HG02981 (cell line): ENCODE measurements around the gene SH2D3A.
A peak's percentile ranks its signal among the peaks of the same experiment; 100 is the strongest.

Experiments
- ATAC-seq: cut with Tn5 transposase; IDR thresholded peaks from one replicate; pipeline ENCODE4 v1.9.1; 2021; ENCODE audit warnings: mild to moderate bottlenecking, moderate library complexity; ENCODE audit not compliant: unreplicated experiment

The SH2D3A gene

DNA sequence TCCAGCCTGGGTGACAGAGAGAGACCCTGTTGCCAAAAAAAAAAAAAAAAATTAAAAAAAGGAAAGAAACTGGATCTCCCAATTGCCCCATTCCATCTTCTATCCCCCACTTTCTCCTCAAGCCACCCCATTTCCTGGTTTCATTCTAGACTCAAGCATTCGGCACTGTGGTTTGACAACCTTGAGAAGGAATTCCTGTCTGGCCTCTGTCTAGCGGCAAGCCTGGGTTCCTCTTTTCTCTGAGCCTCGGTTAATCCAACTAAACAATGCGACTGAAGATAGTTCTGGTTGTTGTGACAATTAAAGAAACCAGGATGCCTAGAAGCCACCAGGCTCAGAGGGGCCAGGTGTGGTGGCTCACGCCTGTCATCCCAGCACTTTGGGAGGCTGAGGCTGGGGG lies 43.5 kb downstream of the SH2D3A start:
- ATAC-seq: no peak

DNA sequence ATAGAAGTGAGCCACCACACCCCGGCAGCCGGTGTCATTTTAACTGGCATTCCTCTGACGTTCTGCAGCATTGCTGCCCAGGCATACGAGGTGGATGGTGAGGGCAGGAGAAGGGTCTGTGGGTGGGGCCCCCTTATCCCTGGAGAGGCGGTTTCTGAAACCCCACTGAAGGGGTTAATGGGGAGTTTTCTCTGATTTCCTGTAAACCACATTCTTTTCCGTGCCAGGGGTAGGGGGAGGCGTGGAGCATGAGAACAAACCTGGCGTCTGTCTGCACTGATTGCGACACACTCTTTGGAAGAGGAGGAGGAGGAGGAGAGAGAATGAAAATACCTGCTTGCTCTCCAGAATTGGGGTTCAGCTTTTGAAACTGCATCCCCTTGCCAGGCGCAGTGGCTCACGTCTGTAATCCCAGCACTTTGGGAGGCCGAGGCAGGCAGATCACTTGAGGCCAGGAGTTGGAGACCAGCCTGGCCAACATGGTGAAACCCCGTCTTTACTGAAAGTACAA lies 44.1 kb downstream of the SH2D3A start:
- ATAC-seq: no peak

DNA sequence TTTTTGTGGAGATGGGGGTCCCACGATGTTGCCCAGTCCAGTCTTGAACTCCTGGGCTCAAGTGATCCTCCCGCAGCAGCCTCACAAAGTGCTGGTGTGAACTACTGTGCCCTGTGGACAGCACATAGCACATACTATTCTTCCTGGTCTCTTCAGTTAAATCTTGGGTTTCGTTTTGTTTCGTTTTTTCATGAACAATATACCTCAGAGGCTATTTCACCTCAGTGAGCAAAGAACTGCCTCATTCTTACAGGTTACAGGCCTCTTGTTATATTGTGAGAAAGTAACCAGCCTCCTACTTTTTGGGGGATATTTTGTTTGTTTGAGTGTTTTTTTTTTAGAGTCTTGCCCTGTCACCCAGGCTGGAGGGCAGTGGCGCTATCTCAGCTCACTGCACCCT lies 45.5 kb downstream of the SH2D3A start:
- peak; percentile 47 for ATAC-seq

DNA sequence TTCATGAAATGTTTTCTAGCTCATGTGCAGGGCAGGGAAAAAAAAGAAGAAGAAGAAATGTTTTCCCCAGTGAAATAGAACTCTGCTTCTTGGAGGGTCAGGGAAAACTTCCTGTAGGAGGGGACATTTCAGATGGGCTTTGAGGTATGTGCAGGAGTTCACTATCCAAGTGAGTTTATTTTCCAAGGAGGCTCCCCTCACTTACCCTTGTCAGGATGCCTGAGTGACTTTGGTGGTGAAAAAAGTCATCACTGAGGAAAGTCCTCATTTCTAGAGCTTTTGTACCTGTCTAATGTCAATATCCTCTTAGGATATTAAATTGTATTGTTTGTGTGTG lies 46.1 kb downstream of the SH2D3A start:
- ATAC-seq: no peak

DNA sequence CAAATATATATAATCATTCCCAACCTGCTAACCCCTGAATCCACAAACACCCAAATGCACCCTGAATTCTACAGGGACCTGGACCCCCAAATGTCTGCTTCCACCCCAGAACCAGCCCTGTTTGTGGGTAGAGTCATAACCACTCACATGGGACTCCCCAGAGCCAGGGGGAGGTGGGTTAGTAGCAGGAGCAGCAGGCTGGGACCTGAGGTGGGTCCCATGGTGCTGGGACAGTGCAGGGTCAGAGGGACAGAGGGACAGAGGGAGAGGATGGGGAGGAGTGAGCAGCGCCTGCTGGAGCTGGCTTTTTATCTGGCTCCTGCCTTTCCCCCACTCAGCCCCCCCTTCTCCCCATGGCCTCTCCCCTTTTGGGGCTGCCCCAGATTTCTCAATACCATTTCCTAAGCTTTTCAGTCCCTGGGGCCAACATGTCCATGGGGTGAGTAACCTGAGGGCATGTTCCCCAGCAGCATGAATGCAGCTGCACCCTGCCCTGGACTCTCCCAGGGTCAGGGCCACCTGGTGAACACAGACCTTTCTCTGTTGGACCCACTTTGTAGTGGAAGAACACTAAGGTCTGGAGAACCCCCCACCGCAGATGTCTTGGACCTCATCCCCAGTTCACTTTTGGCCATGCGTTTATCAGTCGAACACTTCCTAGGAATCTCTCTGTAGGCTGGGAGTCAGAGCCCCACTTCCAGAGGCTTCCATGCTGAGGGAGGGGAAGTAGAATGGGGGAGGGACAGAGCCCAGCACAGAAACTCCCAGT lies 46.7 kb downstream of the SH2D3A start, which contains the start of gene C3:
TSS of gene C3 (minus strand) at position 282 of the 769 bp plus-strand sequence. CDS start at position 221, 61 bp downstream.
- ATAC-seq: no peak

DNA sequence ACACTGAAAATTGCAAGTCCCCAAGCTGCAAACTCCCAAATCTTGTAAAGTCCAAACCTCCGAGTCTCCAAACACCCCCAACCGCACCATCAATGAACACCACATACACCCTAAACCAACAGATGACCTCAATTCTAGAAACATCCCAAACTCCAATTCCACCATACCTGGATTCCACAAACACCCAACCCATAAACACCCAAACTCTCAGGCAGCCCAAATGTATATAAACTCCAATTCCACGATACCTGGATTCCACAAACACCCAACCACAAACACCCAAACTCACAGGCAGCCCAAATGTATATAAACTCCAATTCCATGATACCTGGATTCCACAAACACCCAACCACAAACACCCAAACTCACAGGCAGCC lies 47.3 kb downstream of the SH2D3A start:
- ATAC-seq: no peak

DNA sequence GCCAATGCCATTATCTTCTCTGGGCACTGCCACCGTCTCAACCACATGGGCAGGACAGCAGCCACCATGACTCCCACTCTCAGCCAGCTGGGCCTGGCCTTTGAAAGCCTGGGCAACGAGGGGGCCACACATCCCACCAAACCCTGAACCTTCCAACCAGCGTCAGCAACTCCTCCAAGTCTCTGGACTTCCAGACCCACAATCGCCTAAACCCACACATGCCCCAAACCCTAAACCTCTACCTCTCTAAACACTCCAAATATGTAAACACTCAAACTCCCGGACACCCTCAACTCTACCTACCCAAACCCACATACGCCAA lies 47.7 kb downstream of the SH2D3A start:
- no peak for ATAC-seq

DNA sequence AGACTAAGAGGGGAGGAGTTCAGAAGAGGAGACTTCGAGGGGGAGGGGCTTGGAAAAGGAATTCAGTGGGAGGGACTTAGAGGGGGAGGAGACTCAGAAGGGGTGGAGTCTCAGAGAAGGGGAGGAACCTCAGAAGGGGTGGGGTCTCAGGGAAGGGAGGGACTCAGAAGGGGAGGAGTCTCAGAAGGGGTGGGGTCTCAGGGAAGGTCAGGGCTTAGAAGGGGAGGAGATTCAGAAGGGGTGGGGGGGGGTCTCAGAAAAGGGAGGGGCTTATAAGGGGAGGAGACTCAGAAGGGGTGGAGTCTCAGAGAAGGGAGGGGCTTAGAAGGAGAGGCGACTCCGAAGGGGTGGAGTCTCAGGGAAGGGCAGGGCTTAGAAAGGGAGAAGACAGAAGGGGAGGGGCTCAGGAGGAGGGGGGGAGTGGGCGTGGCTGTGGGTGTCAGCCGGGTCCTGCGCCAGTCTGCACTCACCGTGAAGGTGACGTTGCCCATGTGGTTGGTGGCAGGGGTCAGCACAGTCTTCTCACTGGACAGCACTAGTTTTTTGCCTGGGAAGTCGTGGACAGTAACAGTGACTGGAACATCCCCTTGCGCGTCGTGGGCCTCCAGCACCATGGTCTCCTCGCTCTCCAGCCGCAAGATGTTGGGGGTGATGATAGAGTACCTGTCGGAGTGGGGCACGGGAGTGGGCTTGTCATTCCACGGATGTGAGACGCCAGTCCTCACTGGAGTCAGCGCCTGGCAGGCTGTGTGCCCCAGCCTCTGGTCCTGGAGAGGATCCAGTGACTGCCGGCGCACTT lies 48.3 kb downstream of the SH2D3A start:
- ATAC-seq: no peak

DNA sequence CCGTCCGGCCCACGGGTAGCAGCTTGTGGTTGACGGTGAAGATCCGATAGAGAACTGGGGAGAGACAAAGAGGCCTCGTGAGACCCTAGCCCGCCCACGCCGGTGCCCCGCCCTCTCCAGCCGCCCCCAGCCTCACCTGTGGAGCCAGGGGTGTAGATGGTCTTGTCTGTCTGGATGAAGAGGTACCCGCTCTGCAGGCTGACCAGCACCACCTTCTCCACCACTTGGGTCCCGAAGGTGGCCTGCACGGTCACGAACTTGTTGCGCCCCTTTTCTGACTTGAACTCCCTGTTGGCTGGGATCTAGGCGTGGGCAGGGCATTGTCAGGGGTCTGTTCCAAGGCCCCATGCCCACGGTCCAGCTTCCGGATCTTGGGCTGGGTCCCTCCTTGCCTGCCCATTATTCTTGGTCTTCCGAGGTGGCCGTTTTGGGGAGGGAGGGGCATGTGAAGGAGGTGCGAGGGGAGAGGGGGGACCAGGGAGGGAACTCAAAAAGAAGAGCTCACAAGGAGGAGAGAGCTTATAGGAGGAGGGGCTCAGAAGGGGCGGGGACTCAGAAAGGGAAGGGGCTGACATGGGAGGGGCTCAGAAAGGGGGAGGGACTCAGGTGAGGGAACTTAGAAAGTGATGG lies 49.0 kb downstream of the SH2D3A start:
- ATAC-seq: no peak

DNA sequence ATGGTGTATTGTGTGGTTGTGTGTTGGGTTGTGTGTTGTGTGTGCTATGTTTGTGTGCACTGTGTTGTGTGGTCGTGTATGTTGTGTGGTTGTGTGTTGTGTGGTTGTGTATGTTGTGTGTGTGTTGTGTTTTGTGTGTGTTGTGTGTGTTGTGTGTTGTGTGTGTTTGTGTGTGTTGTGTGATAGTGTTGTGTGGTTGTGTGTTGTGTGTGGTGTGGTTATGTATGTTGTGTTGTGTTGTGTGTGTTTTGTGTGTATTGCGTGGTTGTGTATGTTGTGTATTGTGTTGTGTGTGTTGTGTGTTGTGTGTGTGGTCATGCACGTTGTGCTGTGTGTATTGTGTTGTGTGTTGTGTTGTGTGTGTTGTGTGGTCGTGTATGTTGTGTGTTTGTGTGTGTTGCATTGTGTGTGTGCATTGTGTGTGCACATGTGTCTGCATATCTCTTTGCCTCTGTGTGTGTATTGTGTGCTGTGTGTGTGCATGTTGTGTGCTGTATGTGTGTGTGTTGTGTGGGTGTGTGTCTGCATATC lies 49.7 kb downstream of the SH2D3A start:
- ATAC-seq: no peak

DNA sequence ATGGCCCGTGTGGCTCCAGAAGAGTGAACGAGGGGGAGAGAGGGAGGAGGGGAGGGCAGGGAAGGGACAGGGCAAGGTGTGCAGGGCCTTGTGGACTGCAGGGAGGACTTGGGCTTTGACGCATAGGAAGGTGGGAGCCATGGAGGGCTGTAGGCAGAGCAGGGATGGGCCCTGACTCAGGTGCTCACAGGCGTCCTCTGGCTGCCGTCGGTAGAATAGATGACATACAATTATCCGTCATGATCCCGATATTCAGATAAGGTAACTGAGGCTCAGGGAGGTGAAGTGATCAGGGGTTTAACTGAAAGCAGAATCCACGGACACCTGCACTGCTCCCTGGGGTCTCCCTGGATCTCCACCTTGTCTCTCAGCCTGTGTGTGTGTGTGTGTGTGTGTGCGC lies 50.2 kb downstream of the SH2D3A start:
- no peak for ATAC-seq

DNA sequence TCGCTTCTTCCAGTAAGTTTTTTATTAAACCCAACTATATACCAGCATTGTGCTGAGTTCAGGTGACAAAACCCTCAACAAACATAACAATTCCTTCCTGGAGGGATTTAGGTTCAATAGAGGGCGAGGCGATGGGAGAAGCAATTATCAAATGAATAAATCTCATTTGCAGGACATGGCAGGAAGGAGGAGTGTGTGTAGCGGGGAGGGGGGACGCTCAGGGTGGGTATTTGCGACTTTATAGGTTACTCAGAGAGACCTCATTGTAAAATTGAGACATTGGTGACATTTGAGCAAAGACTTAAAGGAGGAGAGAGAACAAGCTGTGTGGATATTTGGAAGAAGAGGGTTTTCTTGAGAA lies 50.6 kb downstream of the SH2D3A start:
- no peak for ATAC-seq

DNA sequence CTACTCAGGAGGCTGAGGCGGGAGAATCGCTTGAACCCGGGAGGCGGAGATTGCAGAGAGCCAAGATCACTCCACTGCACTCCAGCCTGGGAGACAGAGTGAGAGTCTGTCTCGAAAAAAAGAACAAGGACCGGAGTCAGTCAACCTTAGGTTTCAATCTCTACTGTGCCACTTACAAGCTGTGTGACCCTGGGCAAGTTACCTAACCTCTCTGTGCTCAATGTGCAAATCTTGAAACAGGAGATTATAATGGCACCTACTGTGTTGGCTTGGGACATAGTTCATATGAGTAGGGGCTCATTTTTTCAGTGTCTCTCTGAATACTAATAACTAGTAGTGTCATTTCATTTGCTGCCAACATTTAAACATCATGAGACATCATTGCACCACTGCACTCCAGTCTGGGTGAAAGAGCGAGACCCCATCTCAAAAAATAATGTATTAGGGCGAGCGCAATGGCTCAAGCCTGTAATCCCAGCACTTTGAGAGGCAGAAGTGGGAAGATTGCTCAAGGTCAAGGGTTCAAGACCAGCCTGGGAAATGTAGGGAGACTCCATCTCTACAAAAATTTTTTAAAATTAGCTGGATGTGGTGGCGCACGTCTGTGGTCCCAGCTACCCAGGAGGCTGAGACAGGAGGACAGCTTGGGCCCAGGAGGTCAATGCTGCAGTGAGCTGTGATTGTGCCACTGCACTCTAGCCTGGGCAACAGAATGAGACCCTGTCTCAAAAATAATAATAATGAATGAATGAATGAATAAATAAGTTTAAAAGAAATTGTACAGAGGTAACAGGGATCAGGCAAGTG lies 52.3 kb downstream of the SH2D3A start:
- ATAC-seq: no peak

DNA sequence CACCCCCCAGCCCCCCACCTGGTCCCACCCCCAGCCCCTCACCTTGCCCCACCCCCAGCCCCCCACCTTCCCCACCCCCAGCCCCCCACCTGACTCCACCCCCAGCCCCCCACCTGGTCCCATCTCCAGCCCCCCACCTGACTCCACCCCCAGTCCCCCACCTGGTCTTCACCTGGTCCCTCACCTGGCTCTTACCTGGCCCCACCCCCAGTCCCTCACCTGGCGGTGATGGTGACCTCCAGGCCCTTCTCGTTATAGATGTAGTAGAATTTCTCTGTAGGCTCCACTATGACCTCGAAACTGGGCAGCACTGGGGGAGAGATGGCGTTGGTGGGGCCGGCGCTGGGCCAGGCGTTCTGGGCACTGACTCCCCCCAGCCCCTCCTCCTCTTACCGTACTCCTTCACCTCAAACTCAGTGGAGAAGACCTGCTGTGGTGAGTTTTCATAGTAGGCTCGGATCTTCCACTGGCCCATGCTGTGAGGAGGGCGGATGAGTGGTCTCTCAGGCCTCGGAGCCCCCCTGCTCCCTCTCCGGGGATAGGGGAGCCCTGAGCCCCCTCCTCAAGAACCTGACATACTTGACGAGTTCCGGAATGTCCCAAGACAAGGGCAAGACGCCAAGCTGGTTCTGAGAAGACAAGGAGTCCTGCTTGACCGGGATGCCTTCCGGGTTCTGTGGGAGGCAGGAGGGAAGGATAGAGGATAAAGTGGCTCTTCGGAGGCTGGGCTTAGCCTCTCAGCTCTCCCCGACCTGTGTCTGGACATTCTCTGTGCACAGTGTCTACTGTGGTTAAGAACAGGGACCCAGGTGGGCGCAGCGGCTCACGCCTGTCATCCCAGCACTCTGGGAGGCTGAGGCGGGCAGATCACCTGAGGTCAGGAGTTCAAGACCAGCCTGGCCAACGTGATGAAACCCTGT lies 53.2 kb downstream of the SH2D3A start:
- ATAC-seq: no peak

DNA sequence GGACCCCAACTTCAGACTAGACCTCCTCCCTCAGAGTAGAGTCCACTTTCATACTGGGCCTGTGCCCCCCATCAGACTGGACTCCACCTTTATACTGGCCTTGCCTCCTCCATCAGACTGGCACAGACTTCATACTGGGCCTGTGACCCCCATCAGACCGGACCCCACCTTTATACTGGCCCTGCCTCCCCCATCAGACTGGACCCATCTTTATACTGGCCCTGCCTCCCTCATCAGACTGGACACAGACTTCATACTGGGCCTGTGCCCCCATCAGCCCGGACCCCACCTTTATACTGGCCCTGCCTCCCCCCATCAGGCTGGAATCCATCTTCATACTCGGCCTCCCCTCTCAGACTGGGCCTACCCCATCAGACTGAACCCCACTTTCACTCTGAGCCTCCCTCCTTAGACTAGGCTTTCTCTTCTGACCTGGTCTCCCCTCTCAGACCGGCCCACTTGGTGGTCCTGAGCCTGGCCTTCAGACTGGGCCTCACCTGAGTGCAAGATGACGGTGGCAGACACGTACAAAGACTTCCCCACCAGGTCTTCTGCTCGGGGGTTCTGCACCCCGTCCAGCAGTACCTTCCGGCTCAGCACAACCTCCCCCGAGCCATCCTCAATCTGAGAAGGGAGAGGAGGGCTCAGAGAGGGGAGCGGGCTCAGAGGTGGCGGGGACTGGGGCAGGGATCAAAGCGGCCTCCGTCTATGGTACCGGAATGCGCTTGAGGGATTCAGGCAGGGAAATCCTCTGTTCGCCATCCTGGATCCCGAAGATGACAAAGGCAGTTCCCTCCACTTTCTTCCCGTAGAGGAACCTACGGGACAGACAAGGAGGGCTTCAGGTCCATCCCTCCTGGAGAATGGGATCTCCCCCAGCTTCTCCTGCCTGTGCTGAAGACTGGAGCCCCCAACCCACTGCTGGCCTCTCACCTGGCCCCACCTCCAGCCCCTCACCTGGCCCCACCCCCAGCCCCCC lies 54.3 kb downstream of the SH2D3A start:
- ATAC-seq: no peak

DNA sequence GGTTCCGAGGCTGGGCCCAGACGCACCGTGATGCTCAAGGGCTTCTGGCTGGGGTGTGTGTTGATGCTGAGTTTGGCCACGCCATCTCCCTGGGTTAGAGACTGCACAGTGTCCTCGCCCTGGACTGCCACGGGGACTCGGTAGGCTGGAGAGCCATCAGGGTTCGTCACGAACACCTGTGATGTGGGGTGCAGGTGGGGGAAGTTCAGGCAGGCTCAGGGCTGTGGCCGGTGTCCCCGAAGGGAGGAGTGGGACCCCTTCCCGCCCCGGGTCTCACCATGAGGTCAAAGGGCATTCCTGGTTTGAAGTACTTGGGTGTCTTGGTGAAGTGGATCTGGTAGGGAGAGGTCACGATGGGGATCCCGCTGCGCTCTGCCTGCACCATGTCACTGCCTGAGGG lies 55.0 kb downstream of the SH2D3A start:
- no peak for ATAC-seq

DNA sequence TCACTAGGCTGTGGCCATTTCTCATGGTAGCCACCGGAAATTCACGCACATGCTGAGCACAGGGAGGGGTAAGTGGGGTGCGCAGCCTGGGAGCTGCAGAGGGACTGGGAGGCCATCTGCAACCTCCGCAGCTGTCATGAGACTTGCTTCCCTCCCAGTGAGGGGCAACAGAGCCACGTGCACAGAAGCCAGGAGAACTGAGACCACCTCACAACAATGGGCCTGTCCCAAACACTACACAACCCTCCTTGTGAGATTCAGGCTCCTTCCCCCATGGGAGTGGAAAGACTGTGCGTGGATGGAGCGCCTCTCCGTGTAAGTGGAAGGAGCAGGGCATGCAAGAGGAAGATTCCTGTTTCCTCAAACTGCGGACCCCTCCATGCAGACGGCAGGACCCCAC lies 55.6 kb downstream of the SH2D3A start:
- ATAC-seq: no peak

DNA sequence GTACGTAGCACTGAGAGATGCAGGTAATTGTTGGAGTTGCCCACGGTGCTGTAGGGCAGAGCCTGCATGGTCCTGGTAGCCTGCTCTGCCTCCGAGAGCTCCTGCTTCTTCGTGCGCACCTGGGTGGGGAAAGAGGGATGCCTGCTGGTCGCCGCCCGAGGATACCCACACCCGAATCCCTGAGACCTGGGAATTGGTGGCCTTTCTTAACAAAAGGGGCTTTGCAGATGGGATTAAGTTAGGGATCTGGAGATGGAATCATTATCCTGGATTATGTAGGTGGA lies 56.2 kb downstream of the SH2D3A start:
- ATAC-seq: no peak
